CD4-positive, CD25-positive, alpha-beta regulatory T cell (primary cell): ENCODE results near the gene NRF1. TPM values are rescaled to one million over a fixed set of nuclear protein-coding genes. Genes with fewer than 3 reads are reported as not detected.

Source experiments
- ATAC-seq, 2 donors: fragments of 150-1000 bp; cut with Tn5 transposase; one replicate each; pipeline ENCODE4 v1.10.0; 2021; ENCODE audit warnings: low read depth in 2 of 2, moderate number of reproducible peaks in 2 of 2, moderate library complexity in 1 of 2
- DNase-seq, 3 donors: peaks; one replicate each; pipeline versions ENCODE4 v3.0.0 to v3.0.0-alpha.2; 2012 to 2022; ENCODE audit warnings: mixed read lengths in 1 of 3
- H3K27ac ChIP-seq: one replicate; pipeline ENCODE4 v1.7.0; 2013; ENCODE audit warnings: mild to moderate bottlenecking, low read length; ENCODE audit not compliant: insufficient read depth, poor library complexity, severe bottlenecking
- H3K27me3 ChIP-seq: one replicate; pipeline ENCODE4 v1.7.0; 2013; ENCODE audit warnings: low read length; ENCODE audit not compliant: control insufficient read depth, insufficient read depth
- H3K36me3 ChIP-seq: one replicate; pipeline ENCODE4 v1.7.0; 2013; ENCODE audit warnings: mild to moderate bottlenecking, low read length, moderate library complexity; ENCODE audit not compliant: control insufficient read depth, insufficient read depth
- H3K4me1 ChIP-seq: 2 replicates; pipeline ENCODE4 v1.7.0; 2013; ENCODE audit warnings: mild to moderate bottlenecking, low read length; ENCODE audit not compliant: insufficient read depth, control insufficient read depth, poor library complexity, severe bottlenecking
- H3K4me3 ChIP-seq: one replicate; pipeline ENCODE4 v1.7.0; 2013; ENCODE audit warnings: low read depth, mild to moderate bottlenecking, low read length, moderate library complexity
- H3K9me3 ChIP-seq, 2 experiments: 1 replicate in 1 of 2; 2 replicates in 1 of 2; pipeline ENCODE4 v1.7.0; 2013; ENCODE audit warnings: low read length in 2 of 2, mild to moderate bottlenecking in 1 of 2, moderate library complexity in 1 of 2; ENCODE audit not compliant: control insufficient read depth in 2 of 2
- H3K27ac Mint-ChIP-seq, 3 donors: one replicate each; pipeline ENCODE4 v1.8.0; 2020 to 2022; ENCODE audit warnings: mild to moderate bottlenecking in 3 of 3, mixed read lengths in 3 of 3, moderate library complexity in 2 of 3
- H3K27me3 Mint-ChIP-seq: one replicate; pipeline ENCODE4 v1.8.0; 2022; ENCODE audit warnings: mild to moderate bottlenecking, mixed read lengths
- H3K36me3 Mint-ChIP-seq: one replicate; pipeline ENCODE4 v1.8.0; 2020; ENCODE audit warnings: mixed read lengths
- H3K4me1 Mint-ChIP-seq, 4 donors: one replicate each; pipeline ENCODE4 v1.8.0; 2020 to 2022; ENCODE audit warnings: mixed read lengths in 4 of 4, mild to moderate bottlenecking in 1 of 4
- H3K4me3 Mint-ChIP-seq, 4 donors: one replicate each; pipeline ENCODE4 v1.8.0; 2020 to 2022; ENCODE audit warnings: mild to moderate bottlenecking in 4 of 4, mixed read lengths in 4 of 4, moderate library complexity in 3 of 4
- H3K9me3 Mint-ChIP-seq, 7 donors: one replicate each; pipeline ENCODE4 v1.8.0; 2020 to 2022; ENCODE audit warnings: mixed read lengths in 7 of 7, mild to moderate bottlenecking in 3 of 7, moderate library complexity in 2 of 7
- polyA plus RNA-seq, 4 donors: library from polyadenylated mRNA; unstranded; fragments of 300-500 nt; fragmentation: Illumina TruSeq; gene quantifications; one replicate each; pipeline ENCODE4 v1.2.3, GENCODE V29; 2021
- total RNA-seq: library from RNA; stranded (reverse); gene quantifications from one replicate; pipeline ENCODE4 v1.2.3, GENCODE V29; 2022

The NRF1 gene
- total and polyA plus RNA-seq, 5 donors from 2014 or later = 19.6 to 42.5 (median 26.3) TPM

DNA sequence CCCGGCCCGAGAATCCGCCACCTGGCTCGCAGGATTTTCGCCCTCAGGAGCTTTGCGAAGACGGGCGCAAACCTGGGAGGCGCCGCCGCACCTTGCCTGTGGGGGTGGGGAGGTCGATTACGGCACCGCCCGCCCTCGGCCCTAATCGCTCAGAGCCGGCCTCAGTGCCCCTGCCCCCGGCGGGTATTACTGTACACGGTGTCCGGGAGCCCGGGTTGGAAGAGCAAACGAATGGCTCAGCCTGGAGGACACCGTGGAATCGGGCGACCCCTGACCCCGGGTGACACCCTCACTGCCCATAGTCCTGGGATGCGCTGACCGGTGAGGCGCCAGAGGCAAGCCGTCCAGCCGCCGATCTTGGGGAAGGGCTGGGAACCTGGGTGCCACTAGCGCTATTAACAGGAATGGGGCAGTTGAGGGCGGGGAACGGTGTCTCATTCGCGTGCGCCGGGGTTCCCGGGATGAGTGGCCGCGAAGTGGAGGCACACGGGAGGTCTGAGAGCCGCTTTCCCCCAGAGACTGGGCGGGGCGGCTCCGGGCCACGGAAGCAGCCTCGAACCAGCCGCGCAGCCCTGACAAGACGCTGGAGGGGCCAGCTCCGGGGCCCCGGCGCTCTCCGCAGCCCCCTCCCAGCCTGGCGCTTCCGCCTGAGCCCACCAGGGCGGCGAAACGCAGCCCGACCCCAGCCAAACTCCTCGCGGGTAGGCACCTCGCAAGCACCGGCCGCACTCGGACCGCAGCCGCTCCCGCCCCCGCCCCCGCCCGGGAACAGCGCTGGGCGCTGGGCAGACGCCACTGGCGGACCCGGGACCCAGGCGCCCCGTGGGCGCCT, 167.5 kb downstream of the NRF1 start:
- Mint-ChIP-seq H3K27me3 (peaks cover 59% of the 10 kb centered on the region), H3K4me3 (peak overlapping the region in 3 of 4 donors; percentile 48 to 62 (median 55)), H3K36me3 (peaks cover 3% of the 10 kb centered on the region), H3K4me1 (peaks cover 10 to 34% (median 20%) of the 10 kb centered on the region in 4 donors), H3K9me3 (peaks cover 0 to 2% (median 0%) of the 10 kb centered on the region in 7 donors), H3K27ac (no peak overlapping the region)
- no peaks in the 10 kb centered on the region for H3K9me3 ChIP-seq
- H3K36me3 ChIP-seq = no peaks in the 10 kb centered on the region
- no peak overlapping the region for H3K4me3 ChIP-seq
- H3K27me3 ChIP-seq = peaks cover 9% of the 10 kb centered on the region
- H3K27ac ChIP-seq = no peak overlapping the region
- peaks cover 52% of the 10 kb centered on the region for H3K4me1 ChIP-seq
- peak in 1 of 3 donors; percentile 12 for DNase-seq
- no peak for ATAC-seq

DNA sequence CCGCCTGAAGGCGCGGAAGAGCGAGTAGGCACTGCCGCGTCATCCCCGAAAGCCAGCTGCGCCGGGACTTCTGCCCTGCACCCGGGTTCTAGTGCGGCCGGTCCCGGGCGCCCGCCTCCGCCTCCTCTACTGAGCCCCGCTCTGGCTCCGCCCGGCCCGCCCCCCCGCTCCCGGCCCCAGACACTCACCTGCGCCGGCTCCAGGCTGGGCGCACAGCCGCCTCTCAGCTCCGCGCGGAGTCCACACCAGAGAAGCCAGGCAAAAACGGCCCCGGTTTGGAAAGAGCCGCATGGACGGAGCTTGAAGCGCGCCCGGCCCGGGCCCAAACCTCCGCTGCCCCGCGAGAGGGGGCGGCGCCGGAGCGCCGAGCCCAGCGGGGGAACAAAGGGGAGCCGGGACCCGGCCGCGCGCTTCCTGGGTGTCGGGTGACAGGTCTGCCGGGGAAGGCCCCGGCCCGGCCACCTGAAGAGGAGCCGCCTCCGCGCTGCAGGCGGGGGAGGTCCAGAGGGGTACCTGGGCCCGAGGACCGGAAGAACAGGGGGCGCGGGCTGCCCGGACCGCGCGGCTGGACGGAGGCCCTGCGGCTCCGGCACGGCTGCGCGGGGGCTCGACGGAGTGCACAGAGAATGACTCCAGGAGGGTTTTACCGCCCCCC, 168.2 kb downstream of the NRF1 start:
- Histone ChIP-seq H3K9me3 (no peaks in the 10 kb centered on the region), H3K27ac (no peak overlapping the region), H3K4me1 (peaks cover 57% of the 10 kb centered on the region), H3K27me3 (peaks cover 9% of the 10 kb centered on the region), H3K36me3 (no peaks in the 10 kb centered on the region), H3K4me3 (no peak overlapping the region)
- no peak for ATAC-seq
- H3K4me3 Mint-ChIP-seq = no peak overlapping the region
- no peak overlapping the region for H3K27ac Mint-ChIP-seq
- H3K9me3 Mint-ChIP-seq = peaks cover 0 to 2% (median 0%) of the 10 kb centered on the region in 7 donors
- H3K4me1 Mint-ChIP-seq = peaks cover 10 to 35% (median 20%) of the 10 kb centered on the region in 4 donors
- peaks cover 3% of the 10 kb centered on the region for H3K36me3 Mint-ChIP-seq
- peak in 2 of 3 donors; percentile 14 to 31 for DNase-seq
- peaks cover 60% of the 10 kb centered on the region for H3K27me3 Mint-ChIP-seq

DNA sequence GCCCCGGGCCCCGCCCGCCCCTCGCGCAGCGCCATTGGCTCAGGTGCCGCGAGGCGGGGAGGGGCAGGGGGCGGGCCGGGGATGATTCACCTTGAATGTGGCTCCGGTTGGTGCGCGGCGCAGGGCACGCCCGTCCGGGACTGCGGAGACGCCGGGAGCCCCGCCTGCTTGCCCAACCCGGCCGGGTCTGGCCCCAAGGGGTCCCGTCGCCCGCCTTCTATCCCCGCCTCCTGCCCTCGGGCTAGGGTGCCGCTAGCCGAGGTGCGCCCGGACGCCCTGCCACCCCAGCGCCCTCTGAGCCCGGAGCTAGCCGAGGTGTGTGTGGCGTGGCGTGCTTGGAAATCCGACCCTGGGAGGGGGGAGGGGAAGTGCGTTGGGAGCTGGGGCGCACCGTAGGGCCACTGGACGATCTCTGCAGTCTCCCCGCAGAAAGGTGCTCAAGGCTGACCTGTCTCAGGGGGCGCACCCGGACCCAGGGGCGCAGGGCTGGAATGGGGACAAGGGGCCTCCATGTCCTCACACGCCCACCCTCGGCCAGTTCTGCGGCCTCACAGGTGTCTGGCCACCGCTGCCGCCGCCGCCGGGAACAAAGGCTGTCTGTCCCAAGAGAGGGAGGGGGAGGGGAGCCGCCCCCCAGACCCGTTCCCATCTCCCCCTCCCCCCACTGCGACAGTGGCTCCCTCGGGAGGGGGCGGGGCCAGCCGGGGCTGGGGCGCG, 168.9 kb downstream of the NRF1 start:
- no peak overlapping the region for H3K27ac ChIP-seq
- peaks cover 64% of the 10 kb centered on the region for H3K4me1 ChIP-seq
- peaks cover 67% of the 10 kb centered on the region for H3K27me3 Mint-ChIP-seq

DNA sequence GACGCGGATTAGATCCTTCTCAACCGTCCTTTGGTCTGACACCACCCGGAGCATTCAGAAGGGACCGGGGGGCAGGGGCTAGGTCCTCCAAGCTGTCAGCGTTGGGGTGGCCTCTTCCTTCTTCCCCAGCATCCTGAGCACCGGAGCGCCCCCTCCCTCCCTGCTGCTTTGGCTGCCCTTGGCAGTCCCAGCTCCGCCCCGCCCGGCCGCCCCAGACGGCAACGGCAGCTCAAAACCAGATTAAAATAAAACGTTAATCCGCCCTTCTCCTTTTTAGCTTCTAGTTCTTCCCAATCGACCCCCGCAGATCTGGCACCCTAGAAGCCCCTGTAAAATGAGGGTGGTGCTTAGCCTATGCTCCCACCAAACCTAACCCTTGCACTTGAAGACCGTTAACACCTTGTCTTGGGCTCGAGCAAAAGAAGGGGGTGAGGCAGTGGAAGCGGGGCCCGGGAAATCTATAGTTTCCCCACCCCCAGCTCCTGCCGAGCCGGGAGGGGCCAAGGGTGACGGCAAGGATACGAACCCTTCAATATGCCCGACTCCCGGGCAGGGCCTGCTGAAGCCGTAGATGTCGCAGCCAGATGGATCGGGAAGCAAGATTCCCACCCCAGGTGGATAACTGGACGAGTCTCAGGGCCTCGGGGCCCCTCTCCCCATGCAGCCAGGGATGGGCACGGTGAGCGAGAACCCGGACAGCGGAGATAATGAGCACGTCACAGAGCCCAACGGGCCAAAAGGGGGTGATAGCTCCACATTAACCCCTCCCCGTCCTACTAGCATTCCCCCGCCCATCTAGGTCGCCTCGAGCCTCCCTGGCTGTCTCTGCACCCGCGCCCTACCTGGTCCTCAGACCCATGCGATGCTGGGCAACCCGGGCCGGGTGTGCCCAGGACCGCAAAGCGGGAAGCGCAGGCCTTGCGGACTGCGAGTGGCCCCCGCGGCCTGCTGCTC, 169.7 kb downstream of the NRF1 start:
- peak overlapping the region; percentile 7 for H3K4me3 ChIP-seq
- no peak overlapping the region for H3K27ac ChIP-seq
- H3K27me3 ChIP-seq = peaks cover 15% of the 10 kb centered on the region
- H3K4me1 Mint-ChIP-seq = peaks cover 10 to 50% (median 27%) of the 10 kb centered on the region in 4 donors
- peaks cover 75% of the 10 kb centered on the region for H3K27me3 Mint-ChIP-seq
- peak in 2 of 3 donors; percentile 24 to 29 for DNase-seq
- H3K36me3 ChIP-seq = no peaks in the 10 kb centered on the region
- H3K4me1 ChIP-seq = peaks cover 72% of the 10 kb centered on the region
- H3K9me3 Mint-ChIP-seq = peaks cover 0 to 2% (median 0%) of the 10 kb centered on the region in 7 donors
- H3K4me3 Mint-ChIP-seq = peak overlapping the region; percentile 81 to 91 (median 85)
- ATAC-seq = no peak
- no peaks in the 10 kb centered on the region for H3K9me3 ChIP-seq
- peaks cover 3% of the 10 kb centered on the region for H3K36me3 Mint-ChIP-seq
- peak overlapping the region in 1 of 3 donors; percentile 52 for H3K27ac Mint-ChIP-seq

More for the DNA sequence above, 168.9 kb downstream of the NRF1 start:
- H3K9me3 ChIP-seq = no peaks in the 10 kb centered on the region
- ATAC-seq = peak; percentile 59 to 66
- Mint-ChIP-seq H3K27ac (no peak overlapping the region), H3K36me3 (peaks cover 3% of the 10 kb centered on the region), H3K9me3 (peaks cover 0 to 2% (median 0%) of the 10 kb centered on the region in 7 donors), H3K4me1 (peaks cover 10 to 41% (median 22%) of the 10 kb centered on the region in 4 donors), H3K4me3 (peak overlapping the region in 3 of 4 donors; percentile 69 to 85 (median 72))
- no peaks in the 10 kb centered on the region for H3K36me3 ChIP-seq
- peak; percentile 43 to 73 (median 58) for DNase-seq
- H3K27me3 ChIP-seq = peaks cover 13% of the 10 kb centered on the region
- no peak overlapping the region for H3K4me3 ChIP-seq

DNA sequence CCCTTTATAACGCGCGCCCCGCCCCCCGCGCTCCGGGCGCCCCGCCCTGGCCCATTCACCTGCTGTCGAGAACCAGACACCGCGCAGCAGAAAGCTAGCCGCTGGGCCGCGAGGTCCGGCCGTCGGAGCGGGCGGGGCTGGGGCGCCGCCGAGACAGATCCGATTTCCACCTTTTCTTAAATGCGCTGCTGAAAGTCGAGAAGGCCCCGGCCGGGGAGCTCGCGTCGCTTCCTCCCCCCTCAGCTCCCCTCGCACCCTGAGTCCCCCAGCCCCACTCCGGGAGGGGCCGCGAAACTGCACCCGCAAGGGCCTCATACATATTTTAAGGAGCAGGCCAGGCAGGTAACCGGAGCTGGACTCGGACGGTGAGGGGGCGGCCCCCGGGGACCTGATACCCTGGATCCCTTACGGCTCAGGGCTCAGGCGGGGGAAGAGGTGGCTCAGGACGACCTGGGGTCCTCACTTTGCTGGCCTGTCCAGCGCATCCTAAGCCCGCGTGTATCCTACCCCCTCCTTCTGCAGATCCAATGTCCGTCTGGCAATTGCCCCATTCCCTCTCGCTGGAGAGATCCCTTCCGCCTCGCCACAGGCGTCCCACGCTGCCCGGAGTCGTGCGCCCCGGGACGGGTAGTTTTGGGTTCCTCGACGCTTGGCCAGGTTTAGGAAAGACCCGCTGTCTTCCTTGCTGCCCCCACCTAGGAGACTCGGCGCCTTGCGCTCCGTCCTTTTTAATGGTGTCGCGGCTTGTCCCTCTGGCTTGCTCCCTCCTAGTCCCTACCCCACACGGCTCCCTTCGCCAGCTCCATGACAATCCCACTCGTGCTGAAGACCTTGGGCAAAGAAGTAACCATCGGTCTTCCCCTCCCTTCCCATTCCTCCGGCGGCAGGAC, 170.7 kb downstream of the NRF1 start:
- Mint-ChIP-seq H3K4me1 (peaks cover 10 to 54% (median 27%) of the 10 kb centered on the region in 4 donors), H3K9me3 (peaks cover 0 to 2% (median 0%) of the 10 kb centered on the region in 7 donors), H3K27ac (peak overlapping the region in 2 of 3 donors; percentile 31 to 83), H3K36me3 (peaks cover 3% of the 10 kb centered on the region), H3K4me3 (peak overlapping the region; percentile 84 to 92 (median 85)), H3K27me3 (peaks cover 79% of the 10 kb centered on the region)
- no peaks in the 10 kb centered on the region for H3K36me3 ChIP-seq
- no peak for ATAC-seq
- H3K9me3 ChIP-seq = no peaks in the 10 kb centered on the region
- peak in 1 of 3 donors; percentile 9 for DNase-seq
- H3K27ac ChIP-seq = no peak overlapping the region
- peaks cover 72% of the 10 kb centered on the region for H3K4me1 ChIP-seq
- H3K27me3 ChIP-seq = peaks cover 19% of the 10 kb centered on the region
- no peak overlapping the region for H3K4me3 ChIP-seq

DNA sequence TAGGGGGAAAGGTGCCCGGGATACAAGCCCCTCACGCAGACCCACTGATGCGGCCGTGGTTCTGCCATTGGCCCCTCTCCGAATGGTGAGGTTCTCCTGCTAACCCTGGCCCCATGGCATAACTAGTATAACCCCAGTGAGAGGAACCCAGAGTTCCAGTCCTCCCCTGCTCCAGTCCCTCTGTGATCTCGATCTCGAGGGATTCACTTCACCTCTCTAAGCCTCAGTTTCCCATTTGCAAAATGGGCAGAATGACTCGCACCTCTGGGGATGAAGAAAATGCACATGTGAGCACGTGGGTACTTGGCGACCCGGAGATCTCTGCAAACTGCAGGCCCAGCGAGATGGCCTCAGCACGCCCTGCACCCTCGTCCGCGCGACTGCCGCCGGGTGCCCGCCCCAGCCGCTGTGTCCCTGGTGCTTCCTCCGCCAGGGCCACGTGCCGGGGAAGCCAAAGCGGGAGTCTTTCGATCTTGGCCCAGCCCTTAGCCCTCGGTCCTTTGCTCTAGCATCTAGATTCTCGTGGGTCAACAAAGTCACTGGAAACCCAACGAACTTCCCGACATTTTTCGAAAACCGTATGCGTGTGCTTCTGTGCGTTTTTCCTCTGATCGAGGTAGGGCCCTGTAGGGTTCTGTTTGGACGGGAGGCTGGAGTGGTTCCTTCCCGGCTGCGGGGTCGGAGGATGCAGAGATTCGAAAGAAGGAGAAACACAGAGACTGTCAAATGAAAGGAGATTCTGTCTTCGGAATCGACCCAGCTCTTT, 171.5 kb downstream of the NRF1 start:
- peaks cover 78% of the 10 kb centered on the region for H3K27me3 Mint-ChIP-seq
- H3K9me3 Mint-ChIP-seq = peaks cover 0 to 5% (median 0%) of the 10 kb centered on the region in 7 donors
- ATAC-seq (no peak), DNase-seq (peak in 1 of 3 donors; percentile 8)
- H3K27ac Mint-ChIP-seq = peak overlapping the region in 1 of 3 donors; percentile 31
- H3K27ac ChIP-seq = no peak overlapping the region
- no peak overlapping the region for H3K4me3 ChIP-seq
- peak overlapping the region; percentile 68 to 92 (median 84) for H3K4me3 Mint-ChIP-seq
- H3K36me3 Mint-ChIP-seq = peaks cover 3% of the 10 kb centered on the region
- H3K36me3 ChIP-seq = no peaks in the 10 kb centered on the region
- H3K9me3 ChIP-seq = no peaks in the 10 kb centered on the region
- H3K27me3 ChIP-seq = peaks cover 20% of the 10 kb centered on the region
- H3K4me1 ChIP-seq = peaks cover 72% of the 10 kb centered on the region
- peaks cover 10 to 54% (median 27%) of the 10 kb centered on the region in 4 donors for H3K4me1 Mint-ChIP-seq
